M059J (cell line): ENCODE results near the gene YTHDC1. TPM values are rescaled to one million over a fixed set of nuclear protein-coding genes. Genes with fewer than 3 reads are reported as not detected.
"Not testable (repeated sequence)": the region's sequence is repeated elsewhere in the genome, so short reads cannot be mapped to it uniquely, and the experiment has no call there.

Experiments
- DNase-seq: peaks from one replicate; pipeline ENCODE4 v3.0.0-alpha.2; 2012; ENCODE audit warnings: low read depth
- total RNA-seq: library from RNA; depleted of rRNA; stranded (reverse); fragments of >200 nt; shearing (Covaris generic); gene quantifications from 2 replicates; pipeline ENCODE4 v1.2.3, GENCODE V29; 2014; rRNA removed

The YTHDC1 gene
- 20.8 and 34.1 TPM in 2 replicates for total RNA-seq

DNA sequence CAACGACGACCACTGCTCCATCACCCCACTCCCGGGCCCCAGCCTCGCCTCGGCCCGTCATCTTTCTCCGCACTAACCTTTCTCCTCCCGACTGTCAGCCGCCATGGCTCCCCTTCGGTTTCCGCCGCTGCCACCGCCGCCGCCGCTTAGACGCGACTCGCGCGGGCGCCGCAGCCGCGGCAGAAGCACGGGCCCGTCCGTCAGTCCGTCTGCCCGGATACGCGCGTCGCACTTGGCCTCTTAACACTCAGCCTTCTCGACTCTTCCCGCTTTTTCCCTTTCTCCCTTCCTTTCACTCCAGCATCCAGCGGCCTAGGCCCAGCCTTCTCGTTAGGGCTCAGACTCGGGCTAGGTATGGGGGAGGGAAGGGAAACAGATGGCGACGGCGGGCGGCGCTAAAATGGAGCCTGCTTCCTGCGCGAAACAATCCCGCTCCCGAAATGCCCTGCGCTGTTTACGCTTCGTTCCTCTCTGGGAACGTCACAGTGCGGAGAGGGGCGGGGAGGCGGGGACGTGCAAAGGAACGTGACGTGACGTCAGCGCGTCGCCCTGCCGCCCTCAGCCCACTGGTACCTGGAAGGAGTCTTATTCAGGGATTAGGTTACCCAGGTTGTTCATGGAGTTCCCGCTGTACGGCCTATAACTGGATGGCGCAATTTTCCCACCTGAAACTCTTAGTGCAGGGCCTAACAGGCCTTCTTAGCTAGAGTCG, at the start of gene YTHDC1:
YTHDC1 (minus strand) TSS at position 442 of the 712 bp plus-strand sequence; CDS start at position 105, 337 bp downstream.
- peak; percentile 90 for DNase-seq

DNA sequence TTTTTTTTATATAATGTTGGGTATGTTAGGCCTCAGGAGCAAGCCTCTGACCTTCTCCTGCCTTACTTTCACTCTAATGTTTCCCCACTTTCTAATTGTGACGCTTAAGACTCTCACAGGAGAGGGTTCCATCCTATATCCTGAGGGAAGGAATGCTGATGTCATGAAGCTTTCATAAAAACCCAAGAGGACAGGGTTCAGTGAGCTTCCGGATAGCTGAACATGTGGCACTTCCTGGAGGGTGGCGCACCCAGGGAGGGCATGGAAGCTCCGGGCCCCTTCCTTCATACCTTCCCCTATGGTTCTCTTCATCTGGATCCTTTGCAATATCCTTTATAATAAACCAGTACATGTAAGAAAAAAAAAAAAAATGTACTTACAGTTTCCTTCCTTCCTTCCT, 49.4 kb upstream of the YTHDC1 start:
- DNase-seq = no peak

DNA sequence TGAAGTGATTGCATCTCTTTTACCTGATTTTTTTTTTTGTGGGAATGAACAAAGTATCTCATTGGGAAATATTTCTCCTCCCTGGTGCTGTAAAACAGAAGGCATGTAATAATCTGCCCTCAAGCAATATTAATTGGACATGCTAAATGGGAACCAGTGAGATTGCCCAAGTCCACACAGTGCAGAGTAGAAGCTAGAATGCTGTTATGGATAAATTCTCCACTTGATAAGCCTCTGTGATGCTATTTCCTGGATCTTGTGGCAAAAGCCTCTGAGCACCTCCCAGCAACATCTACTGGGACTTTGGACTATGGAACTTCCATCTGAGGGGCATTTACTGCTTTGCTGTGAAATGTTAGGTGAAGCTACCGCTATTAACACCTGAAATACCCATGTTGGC, 46.9 kb upstream of the YTHDC1 start:
- no peak for DNase-seq

DNA sequence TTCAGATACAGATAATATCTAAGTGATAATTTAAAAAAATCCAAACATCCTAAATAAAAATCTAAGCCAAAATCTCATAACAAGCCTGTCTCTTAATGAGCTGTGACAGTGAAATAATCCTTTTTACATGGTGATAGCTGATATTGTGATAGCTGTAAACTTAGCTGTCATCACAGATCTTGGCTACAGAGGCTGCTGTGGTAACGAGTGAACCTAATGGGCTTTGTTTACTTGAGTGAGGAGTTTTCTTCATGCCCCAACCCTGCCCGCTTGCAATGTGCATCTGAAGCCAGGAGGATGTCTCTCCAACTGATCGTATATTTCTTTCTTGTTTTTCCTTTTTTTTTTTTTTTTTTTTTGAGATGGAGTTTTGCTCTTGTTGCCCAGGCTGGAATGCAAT, 41.5 kb upstream of the YTHDC1 start:
- no peak for DNase-seq

DNA sequence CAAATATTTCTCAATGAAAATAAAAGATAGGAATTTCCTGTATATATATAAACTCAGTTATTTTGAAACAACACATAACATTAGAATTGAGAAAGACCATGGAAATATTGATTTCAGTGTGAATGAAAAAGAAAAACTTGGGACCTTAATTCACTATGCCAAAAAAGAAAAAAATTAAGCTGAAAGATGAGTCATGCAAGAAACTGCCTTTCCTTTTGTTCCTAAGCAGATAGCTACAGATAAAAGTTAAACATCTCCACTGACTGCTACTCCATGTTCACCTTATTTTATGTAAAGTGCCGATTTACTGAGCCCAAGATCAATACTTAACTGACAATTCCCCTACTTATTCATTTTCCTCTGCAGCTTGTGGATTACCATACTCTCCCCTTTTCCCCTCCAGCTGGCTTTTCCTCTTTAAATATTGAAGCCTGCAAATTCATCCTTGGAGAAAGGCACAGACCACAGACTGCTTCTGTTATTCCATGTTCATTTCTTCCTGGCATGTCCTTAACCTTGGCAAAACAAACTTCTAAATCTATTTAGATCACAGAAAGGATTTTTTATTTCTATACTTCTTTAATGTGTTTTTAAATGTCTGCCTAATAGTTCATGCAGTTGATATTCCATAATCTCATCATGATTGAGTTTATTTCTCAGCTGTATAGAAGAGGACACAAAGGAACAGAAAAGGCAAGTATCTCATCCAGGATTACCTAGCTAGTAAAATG, 40.5 kb upstream of the YTHDC1 start:
- DNase-seq = no peak

DNA sequence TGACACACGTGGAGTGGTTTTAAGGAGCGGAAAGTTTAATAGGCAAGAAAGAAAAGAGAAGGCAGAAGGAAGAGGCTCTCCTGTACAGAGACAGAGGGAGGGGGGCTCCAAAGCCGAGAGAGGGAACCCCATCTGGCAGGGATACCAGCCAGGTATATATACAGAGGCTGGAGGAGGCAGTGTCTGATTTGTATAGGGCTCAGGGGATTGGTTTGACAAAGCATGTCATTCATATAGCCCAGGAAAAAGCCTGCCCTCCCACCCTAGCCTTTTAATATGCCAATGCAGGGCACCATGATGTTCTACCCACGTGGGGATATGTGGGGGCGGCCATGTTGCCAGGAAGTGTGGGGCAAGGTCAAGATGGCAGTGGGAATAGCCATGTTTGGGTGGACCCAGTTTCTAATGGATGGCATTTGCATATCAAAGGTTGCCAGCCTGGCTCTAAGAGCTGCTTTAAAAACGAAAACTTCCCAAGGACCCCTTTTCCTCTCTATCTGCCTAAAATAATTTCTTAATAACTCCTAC, 39.6 kb upstream of the YTHDC1 start:
- DNase-seq = not testable (repeated sequence)

DNA sequence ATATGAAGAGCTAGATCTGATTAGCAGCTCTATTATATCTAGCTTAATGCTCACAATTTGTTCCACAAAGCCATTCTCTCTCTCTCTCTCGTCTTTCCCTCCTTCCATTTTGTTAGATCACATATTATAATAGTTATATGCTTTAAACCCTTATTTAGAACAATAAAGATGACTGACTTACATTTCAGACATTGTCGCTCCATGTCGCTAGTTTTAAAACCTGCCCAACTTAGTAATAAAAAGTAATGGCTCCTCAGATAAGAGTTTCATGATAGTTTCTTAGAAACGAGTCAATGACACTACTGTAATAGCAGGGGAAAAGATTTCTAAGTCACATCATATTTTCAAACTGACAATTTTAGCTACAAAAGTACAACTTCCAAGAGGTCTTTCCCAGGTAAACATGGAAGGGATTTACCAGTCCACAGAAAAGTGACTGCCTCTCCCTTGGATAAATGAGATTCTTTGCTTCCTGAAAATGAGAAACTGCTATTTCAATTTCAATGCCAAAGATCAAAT, 38.5 kb upstream of the YTHDC1 start:
- no peak for DNase-seq

DNA sequence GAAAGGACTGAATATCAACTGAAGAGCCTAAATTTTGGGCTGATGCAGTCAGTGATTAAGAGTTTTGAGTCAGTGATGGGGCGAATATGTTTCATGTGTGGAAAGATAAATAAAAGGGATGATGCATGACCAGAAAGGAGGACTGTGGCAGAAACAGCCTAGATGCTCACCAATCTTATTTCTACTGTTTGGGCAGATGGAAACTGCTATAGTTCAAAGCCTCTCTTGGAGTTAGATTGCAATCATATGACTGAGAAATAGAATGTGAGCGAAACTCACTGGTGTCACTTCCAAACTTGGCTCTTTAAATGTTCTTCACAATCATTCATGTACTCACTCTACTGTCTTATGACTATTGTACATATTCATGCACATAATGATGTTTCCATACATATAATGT, 35.4 kb upstream of the YTHDC1 start:
- DNase-seq = no peak

DNA sequence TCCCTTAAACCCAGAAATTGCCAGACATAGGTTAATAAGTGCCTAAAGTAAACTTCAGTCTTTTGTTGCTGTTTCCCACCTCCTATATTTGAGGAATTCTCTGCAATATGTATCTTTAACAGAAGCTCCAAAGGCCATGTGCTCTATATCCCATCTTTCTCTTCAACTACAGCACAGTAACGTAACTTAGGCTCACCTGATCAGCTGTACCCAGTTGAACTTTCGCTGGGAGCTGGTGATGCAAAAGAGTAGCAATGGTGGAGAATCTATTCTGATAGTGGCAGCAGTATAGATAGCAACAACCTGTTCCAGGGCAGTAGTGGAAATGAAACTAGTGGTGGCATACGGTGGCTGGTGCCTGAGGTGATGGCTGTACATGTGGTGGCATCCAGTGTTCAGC, 33.2 kb upstream of the YTHDC1 start:
- DNase-seq = no peak

DNA sequence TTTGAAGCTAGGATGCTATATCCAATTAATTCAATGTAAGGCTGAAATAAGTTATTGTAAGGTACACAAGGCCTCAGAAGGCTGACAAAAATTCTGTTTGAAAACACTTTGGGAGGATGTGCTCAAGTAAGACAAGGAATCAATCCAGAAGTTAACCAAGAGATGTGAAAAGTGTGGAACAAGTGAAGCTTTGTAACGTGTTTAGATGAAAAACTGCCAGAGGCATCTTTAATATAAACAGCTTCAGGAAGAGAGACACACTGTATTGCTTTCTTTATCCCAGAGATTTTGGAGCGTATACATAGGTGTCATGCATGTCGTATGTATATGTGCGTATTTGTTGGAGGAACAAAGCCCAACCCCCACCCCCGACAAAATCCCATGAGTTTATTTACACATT, 28.3 kb upstream of the YTHDC1 start:
- DNase-seq = no peak

DNA sequence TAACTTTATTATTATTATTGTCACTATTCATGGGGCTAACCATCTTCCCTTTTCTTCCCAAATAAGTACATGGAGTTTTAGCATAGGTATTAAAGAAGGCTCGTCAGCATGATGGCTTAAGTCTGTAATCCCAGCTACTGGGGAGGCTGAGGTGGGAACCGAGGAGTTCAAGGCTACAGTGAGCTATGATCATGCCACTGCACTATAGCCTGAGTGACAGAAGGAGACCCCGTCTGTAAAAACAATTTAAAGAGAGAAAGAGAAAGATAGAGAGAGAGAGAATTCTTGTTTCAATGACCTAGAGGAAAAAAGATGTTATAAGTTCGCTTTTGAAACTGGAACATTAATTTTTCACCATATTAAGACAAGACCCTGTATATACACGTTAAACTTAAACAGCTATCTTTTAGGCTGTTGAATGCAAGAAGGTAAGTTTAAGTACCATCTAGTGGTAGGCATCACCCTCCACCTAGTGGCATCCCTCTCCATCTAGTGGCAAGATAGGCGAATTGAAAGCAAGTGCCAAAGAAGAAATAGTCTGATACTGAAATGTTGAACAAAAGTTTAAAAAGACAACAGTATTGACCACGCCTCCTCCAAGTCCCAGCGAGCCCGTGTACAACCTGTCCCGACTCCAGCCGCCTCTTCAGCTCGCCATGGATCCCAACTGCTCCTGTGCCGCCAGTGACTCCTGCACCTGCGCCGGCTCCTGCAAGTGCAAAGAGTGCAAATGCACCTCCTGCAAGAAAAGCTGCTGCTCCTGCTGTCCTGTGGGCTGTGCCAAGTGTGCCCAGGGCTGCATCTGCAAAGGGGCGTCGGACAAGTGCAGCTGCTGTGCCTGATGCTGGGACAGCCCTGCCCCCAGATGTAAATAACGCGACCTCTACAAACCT, 26.0 kb upstream of the YTHDC1 start:
- DNase-seq = peak; percentile 69

DNA sequence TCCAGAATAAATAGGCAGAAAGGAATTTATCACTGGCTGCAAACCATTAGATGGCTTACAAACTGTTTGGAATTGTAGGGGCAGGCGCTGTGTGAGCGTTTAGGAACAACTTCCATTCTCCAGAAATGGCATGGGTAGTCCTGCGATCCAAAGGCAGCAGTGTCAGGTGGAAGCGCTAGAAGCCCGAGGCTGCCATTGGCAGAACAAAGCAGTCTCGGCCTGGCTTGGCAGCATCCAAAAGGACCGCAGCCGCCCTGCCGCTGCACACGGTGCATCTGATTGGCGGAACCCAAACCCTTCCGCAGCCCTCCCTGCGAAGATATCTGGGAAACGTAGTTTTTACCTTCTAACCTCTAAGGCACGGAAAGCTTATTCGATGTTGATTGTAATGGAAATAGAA, 23.6 kb upstream of the YTHDC1 start:
- DNase-seq = peak; percentile 82

DNA sequence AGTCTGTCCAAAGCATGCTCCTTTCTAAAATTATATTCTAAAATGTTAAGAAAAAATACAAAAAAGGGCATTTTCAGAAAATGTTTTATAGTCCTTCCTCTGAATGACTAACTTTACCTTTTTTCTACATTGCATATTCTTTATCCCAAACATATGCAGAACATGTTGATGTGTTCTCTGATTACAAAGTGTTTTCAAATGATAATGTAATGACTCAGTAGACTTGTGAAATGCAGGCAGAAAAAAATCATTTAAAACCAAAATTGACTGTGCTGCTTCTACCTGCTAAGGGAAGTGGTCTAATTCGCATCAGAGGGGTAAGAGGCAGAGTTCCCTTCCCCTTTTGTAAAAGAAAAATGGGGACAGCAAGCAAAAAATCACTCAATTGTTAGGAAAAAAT, 22.7 kb upstream of the YTHDC1 start:
- peak; percentile 15 for DNase-seq

DNA sequence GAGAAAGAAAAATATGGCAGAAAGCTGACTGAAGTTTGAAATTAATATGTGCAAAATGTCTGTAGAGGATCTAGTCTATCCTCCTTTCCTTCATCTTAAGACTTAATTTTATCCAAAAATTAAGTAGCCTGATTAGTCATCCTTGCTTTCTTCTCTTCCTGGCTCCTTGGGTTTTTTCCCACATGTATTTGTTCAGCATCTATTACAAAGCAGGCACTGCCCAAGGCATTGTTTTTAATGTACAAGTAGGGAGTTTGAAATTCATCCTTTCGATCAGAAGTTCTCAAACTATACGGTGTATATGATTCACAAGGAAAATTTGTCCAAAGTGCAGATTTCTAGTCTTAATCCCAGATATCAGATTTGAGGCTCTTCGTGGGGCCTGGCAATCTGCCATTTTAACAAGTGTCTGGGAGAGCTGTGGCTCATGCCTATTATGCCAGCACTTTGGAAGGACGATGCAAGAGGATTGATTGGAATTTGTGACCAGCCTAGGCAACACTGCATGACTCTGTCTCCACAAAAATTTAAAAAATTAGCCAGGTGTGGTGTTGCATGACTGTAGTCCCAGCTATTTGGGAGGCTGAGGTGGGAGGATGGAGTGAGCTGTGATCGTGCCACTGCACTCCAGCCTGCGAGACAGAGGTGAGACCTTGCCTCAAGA, 19.4 kb upstream of the YTHDC1 start:
- peak; percentile 84 for DNase-seq

DNA sequence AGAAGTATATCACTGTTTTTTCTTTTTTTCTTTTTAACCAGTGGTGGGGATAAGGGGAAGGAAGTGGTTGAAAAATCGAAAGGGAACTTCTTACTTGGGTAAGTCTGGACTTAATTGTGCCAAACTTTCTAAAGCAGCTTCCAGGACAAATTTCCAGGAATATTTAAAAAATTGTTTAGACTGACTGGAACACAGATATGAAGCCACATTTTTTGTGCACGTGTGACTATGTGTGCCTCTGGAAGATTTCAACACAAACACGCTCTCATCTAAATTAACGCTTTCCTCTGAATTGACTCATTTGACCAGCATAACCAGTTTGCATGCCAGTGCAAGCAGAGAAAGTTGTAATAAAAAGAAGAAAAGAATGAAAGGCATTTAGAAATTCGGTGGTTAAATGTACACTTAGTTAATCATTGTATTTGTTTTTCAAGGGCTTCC, 18.8 kb upstream of the YTHDC1 start:
- peak; percentile 70 for DNase-seq

DNA sequence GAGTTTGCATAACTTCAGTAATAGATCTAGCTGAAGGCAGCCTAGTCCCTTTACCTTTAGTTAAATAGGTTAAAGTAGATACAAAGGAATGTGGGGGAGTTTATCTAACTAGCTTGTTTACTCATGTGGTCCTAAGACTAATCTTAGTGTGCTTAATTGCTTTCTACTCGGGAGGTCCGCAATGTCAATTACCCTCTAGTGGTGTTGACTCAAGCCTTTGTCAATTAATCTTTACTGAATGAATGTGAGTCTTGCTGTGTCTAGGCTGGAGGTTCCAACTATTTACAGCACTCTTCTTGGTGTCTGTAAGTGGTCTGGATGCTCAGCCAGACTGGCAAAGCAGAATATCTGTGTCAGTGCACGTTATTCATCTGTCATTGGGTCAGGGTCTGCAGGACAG, 17.9 kb upstream of the YTHDC1 start:
- no peak for DNase-seq

DNA sequence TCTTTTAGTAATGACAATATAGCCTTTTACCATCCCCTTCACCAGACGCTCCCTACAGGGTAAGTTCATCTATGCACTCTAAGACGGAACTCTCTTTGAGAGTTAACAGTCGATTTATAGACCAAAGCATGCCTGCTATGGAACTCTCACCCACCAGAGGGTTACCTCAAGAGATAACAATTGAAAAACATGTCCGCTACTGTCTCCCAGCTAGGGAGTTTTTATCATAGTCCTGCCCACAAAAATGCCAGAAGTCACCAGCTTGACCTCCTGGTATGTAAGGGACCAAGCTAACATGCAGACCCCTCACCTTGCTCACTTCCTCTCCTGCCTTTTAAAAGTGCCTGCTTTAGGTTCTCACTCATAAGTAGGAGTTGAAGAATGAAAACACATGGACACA, 16.7 kb upstream of the YTHDC1 start:
- peak; percentile 29 for DNase-seq

DNA sequence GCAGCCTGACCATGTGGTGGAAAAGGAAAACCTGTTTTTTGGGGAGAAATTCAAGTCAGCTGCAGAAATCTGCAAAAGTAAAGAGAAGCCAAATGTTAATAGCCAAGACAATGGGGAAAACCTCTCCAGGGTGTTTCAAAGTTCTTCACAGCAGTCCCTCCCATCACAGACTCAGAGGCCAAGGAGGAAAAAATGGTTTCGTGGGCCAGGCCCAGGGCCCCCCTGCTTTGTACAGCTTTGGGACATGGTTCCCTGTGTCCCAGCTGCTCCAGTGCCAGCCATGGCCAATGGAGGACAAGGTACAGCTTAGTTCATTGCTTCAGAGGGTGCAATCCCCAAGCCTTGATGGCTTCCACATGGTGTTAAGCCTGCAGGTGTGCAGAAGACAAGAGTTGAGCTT, 15.2 kb upstream of the YTHDC1 start:
- DNase-seq = no peak

DNA sequence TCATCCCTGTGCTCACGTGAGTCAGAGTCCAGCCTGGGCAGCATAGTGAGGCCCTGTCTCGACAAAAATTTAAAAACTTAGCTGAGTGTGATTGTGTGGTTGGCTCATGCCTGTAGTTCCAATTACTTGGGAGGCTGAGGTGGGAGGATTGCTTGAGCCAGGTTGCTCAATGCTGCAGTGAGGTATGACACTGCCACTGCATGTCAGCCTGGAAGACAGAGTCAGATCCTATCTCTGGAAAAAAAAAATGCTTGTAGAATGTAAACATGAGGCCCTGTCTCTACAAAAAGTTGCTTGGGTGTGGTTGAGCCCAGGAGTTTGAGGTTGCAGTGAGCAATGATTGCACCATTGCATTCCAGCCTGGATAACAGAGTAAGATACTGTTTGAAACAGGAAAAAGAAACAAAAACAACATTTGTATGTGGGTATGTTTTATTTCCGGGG, 11.3 kb upstream of the YTHDC1 start:
- peak; percentile 83 for DNase-seq

DNA sequence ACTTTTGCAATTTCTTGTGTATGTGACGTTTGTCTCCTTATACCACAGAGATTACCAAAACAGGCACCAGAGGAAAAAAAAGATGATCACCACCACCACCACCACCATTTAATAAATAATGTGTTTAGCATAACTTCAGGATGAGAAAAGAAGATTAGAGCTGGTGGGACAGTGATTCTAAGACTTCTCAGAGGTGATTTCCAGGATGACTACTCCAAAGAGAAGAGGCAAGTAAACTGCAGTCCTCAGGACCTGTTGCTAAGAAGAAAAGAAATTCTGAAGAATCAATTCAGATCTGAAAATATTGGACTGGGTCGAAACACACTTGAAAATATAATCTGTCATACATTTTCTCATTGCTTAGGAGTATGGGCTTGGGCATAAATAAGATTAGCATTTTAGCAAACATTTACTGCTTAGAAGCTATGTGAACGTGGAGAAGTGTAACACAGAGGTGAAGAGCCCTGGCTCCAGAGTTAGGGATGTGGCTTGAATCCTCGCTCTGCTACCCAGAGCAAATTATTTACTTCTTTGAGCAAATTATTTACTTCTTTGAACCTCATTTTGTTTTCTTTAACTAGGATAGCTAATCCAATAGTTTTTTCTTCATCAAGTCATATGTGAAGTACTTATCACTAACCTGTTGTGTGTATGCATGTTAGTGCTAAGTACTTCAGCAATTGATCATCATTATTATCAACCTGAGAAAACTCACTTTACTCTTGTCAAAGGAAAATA, 10.5 kb upstream of the YTHDC1 start:
- no peak for DNase-seq
